Peyer's patch (tissue), 4 donors: ENCODE data around the gene FBLN7.

ENCODE experiments used
- CTCF ChIP-seq, 6 experiments: fragments of 450-650 bp in 4 of 6; fragments of 200-600 bp in 2 of 6; sonication (generic) in 1 of 6; IDR thresholded peaks; one replicate each; pipeline ENCODE4 v1.5.1; 2017 to 2019; ENCODE audit warnings: antibody characterized with exemption in 6 of 6, mild to moderate bottlenecking in 3 of 6, moderate library complexity in 1 of 6
- POLR2A ChIP-seq, 2 donors: fragments of 450-650 bp; IDR thresholded peaks; one replicate each; pipeline ENCODE4 v1.5.1; 2017; ENCODE audit warnings: antibody characterized with exemption in 2 of 2, mild to moderate bottlenecking in 2 of 2, moderate library complexity in 2 of 2

- TF ChIP-seq CTCF (IDR thresholded peaks at IDR 0.05) (no peak), POLR2A (IDR thresholded peaks at IDR 0.05) (no peak)
Measured at GRCh38 chr2:112138159-112139032, at the start of gene FBLN7.
